Renal cortex interstitium (tissue), 11 donors: Measurements from ENCODE around the gene FARP1. TPM values are rescaled to one million over a fixed set of nuclear protein-coding genes. Genes with fewer than 3 reads are reported as not detected.
A peak's percentile ranks its signal among the peaks of the same experiment; 100 is the strongest.
"Not testable (repeated sequence)": the region's sequence is repeated elsewhere in the genome, so short reads cannot be mapped to it uniquely, and the experiment has no call there.

Source experiments
- DNase-seq, 11 donors: peaks; one replicate each; pipeline ENCODE4 v3.0.0-alpha.2; 2013; ENCODE audit warnings: low read depth in 9 of 11, low spot score in 4 of 11; ENCODE audit errors: extremely low read depth in 1 of 11
- polyA plus RNA-seq, 3 donors: library from polyadenylated mRNA; unstranded; fragments of 120-200 nt; gene quantifications; one replicate each; pipeline ENCODE4 v1.2.1, GENCODE V29; 2013; ENCODE audit not compliant: insufficient read length in 3 of 3

Gene FARP1
- polyA plus RNA-seq, 3 donors: 251 to 327 (median 255) TPM

DNA sequence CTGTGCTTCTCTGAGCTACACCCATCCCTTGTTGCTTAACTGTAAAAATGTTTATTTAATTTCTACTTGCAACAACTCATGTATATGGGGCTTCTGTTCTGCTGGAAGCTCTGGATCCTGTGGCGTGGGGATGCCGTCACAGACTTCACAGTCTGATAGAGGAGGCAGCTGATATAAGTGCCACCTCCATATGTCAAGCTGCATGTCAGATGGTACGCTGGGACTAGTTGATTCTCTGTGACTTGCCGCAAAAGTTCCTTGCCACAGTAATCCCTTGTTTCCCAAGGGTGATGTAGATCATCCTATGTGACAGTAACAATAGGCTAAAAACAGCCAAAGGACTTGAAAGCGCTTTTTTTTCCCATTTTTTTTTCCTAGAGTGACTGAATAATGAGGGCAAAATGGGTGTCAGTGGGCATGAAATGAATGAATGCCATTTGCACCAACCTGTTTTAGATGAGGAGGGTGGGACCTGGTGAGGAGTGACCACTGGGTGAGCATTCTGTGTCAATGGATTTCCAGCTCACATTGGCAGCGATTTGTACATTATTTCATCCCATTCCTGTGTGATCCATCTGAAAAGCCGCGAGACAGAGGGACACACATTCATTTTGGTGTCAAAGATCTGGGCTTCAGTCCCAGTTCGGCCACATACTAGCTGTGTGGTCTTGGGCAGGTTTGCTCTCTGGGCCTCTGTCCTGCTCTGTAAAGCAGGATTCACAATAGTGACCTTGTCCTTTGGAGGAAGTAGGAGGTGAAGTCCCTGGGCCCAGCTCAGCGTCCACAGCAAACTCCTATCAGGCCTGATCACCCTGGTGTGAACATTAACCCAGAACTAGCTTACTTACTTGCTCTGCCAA is 123.0 kb downstream of the FARP1 start:
- no peak for DNase-seq

DNA sequence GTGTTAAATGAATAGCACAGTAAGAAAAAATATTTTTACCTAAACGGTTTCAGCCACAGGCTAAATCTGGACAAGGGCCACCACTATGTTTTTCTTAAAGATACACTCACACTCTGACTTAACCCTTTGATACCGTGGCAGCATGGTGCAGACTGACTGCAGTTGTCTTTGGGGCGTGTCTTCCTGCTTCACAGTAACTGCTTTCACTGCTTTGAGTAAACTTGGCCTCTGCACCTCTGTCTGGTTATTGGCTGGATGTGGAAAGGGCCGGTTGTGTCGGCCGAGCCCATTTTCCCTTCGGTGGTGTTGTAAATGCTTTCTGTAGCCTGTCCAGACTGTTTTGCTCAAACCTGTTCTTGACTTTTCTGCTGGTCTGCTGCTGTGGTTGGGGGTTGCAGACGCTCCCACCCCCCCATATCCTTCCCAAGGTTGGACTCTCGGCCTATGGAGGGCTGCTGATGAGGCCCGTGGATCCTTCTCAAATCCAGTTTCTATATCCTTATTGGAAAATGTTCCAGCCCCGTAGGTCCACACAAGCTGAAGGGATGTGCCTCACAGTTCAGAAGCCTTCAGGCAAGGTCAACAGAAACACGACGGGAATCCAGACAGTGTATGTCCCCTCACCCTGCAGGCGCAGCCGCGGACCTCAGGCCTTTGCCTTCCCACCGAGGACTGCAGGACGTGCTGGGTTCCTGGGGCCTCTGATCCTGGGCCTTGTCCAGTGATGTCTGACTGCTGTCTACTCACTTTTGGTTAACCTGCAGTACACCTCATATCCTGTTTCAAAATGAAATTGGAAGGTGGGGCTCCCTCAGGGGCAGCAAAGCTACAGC is 124.4 kb downstream of the FARP1 start:
- no peak for DNase-seq

DNA sequence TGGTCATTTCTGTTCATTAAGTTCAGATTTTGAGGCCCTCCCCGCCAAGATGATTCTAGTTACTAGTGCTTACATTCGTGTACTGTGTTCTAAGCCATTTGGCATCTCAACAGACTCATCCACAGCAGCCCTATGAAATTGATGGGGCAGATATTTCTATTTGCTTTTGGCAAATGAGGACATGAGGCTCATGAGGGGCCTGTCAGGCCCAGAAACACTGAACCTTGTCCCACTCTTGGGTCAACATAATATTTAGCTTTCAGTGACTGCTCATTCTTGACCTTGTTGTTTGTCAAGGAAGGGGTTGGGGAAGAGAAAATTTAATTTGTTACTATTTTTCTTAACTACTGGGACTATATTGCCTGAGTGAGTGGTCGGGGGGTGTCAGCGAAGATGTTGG is 126.5 kb downstream of the FARP1 start:
- no peak for DNase-seq

DNA sequence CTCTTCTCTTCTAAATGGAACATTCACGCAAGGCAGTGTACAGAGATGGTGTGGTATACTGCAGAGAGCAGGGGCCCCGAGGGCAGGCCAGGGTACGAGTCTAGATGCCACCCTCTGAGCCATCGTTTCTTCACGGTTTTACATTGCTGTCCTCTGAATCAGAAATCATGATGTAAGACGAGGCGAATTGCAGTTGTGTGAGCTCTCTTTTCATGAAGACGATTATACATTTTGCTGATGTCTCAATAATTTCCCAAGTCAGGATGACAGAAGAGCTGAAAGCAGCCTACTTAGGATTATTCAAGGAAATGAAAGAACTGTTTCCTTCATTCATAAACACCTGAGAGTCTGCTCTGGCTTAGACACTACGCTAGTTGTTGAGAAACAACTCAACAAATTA is 127.9 kb downstream of the FARP1 start:
- DNase-seq: no peak

DNA sequence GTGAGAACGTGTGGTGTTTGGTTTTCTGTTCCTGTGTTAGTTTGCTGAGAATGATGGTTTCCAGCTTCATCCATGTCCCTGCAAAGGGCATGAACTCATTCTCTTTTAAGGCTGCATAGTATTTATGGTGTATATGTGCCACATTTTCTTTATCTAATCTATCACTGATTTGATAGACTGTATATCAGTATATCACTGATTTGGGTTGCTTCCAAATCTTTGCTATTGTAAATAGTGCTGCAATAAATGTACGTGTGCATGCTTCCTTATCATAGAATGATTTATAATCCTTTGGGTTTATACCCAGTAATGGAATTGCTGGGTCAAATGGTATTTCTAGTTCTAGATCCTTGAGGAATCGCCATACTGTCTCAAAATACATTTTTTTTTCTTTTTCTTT is 128.8 kb downstream of the FARP1 start:
- DNase-seq: not testable (repeated sequence)

DNA sequence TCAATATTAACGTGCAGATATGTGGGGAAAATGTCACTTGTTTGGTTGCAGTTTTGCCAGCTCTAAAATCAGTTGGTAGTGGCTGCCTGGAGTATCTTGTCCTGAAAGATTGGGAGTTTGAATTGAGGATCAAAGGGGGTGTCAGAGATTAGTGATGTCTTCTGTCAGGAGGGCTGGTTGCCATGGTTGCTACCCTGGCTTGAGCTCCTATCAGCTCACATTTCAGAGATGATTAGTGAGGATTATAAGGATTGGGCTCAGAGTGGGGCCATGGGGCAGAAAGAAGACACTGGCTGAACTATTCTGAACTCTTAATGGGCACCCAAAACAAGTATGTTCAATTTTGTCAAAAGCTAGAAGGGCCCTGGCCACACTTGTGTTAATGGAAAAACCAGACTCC is 129.7 kb downstream of the FARP1 start:
- DNase-seq: no peak

- no peak for DNase-seq
Observed at GRCh38 chr13:98273067-98273823, 130.4 kb downstream of the FARP1 start.

- DNase-seq: no peak
Observed at GRCh38 chr13:98273824-98274742, 131.2 kb downstream of the FARP1 start.

DNA sequence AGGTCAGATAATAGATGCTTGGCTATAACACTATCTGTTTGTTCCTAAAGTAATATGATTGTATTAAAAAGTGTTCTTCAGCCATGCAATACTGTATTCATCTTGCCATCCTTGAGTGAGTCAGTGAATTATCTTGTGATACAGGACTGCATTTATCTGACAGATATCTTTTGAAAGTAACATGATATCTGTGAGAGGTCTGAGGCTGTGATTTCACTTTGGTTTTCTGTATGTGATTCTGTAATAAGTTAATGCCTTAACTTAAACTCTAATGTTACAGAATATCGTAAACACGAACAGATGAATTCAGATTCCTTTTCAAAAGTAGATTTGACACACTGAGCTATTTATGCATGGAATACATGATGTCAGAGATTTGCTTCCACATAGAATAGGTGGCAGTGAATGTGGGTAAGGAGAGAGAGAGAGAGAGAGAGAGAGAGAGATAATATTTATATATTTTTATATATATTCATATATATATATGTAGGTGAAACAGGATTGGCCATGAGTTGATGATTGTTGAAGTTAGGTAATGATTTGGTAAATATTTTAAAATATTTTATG is 132.1 kb downstream of the FARP1 start:
- no peak for DNase-seq

DNA sequence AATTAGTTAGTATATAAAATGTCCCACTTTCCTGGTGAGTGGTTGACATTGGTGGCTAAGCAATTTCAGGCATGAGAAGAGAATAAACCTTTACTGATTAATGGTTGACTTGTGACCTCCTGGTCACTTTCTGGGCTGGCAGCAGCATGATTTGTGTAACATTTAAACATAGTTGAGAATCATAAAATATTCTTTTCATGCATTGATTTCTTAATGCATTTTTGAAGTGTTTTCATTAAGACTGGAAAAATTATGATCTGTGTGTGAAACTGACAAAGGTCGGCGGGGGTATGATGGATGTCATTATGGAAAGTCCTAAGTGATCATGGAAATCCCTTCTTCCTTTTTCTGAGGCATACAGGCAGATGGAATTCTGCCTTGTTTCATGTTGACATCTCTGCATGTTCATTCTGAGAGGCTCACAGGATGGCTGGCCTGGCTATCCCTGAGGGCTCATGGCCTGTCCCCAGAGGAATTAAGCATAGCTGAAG is 132.8 kb downstream of the FARP1 start:
- no peak for DNase-seq

GRCh38 chr13:98276486-98276885 is 133.6 kb downstream of the FARP1 start:
- no peak for DNase-seq

DNA sequence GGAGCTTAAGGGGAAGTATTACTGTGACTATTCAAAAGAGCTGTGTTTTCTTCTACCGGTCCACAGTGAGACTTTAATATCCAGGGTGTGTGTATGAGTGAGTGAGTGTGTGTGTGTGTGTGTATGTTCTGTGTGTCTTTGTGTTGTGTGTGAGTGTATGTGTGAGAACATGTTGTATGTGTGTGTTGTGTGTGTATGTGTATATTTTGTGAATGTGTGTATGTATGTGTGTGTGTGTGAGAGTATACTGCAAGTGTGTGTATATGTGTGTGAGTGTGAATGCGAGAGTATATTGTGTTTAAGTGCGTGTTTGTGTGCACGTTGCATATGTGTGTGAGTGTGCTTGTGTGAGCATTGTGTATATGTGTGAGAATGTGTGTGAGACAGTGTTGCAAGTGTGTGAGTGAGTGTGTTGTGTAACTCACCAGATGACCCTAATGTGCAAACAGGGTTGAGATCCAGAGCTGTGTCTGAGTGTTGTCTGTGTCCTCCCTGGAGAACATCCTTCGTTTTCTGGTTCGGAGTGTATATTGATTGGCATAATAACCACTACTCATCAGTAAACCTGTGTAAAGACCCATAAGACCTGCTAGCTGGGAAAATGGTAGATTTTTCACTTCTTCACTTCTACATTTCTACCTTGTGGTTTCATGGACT is 135.3 kb downstream of the FARP1 start:
- no peak for DNase-seq

GRCh38 chr13:98279473-98280175 is 136.7 kb downstream of the FARP1 start:
- DNase-seq: peak in 8 of 11 donors; percentile 68 to 88 (median 79)

GRCh38 chr13:98280176-98280510 is 137.2 kb downstream of the FARP1 start:
- DNase-seq: no peak

DNA sequence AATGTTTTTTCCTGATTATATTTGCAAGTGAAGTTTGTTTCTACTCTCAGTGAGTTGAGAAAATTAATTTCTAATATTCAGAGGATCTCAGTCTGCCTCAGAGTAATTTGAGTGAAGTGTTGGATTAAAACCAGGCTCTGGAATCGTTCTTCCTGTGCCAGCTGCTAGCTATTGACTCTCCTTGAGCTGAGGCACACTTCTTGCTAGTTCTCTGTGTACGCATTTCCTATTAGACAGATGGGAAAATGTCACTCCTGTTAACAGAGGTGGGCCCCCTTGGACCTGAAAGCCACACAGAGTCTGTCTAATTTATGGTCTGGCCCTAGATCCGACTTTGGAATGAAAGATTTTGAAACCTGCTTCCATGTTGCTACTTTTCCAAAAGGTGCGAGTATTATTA is 141.8 kb downstream of the FARP1 start:
- no peak for DNase-seq

DNA sequence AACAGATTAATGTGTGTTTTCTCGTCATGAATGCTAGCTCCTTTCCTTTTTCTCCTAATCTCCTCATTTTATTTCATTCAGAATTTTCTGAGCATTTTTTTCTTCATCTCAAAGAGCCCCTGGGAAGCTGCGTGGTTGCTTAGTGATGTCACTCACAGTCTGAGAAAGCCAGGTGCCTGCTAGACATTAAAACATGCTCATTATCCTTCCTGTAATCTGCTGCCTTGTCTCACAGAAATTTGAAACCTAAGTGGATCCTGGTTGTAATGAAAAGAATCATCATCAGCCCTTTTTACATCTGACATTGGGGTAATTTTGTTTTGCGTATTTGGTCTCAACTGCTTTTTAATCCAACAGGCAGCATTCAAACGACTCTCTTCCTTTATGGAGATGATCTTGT is 142.4 kb downstream of the FARP1 start:
- DNase-seq: no peak
